Right lobe of liver (tissue), 6 donors: ENCODE data around the gene HMGCS2. TPM values are rescaled to one million over a fixed set of nuclear protein-coding genes. Genes with fewer than 3 reads are reported as not detected.
A peak's percentile ranks its signal among the peaks of the same experiment; 100 is the strongest.

ENCODE experiments used
- ATAC-seq, 4 donors: fragments of 200-7000 bp; cut with Tn5 transposase; one replicate each; pipeline ENCODE4 v1.9.1; 2020; ENCODE audit warnings: mild to moderate bottlenecking in 4 of 4, moderate library complexity in 4 of 4
- DNase-seq, 3 donors: peaks; one replicate each; pipeline ENCODE4 v3.0.0-alpha.2; 2020
- H3K27ac ChIP-seq, 3 donors: fragments of 200-600 bp; one replicate each; pipeline ENCODE4 v1.8.0; 2022
- H3K27me3 ChIP-seq, 2 donors: fragments of 200-600 bp; one replicate each; pipeline ENCODE4 v1.8.0; 2022
- H3K36me3 ChIP-seq, 4 donors: fragments of 200-600 bp; sonication (generic) in 1 of 4; one replicate each; pipeline versions ENCODE4 v1.5.1 to v1.8.0; 2017 to 2022; ENCODE audit warnings: control low read depth in 1 of 4
- H3K4me1 ChIP-seq, 4 donors: fragments of 200-600 bp; sonication (generic) in 1 of 4; one replicate each; pipeline versions ENCODE4 v1.5.1 to v1.8.0; 2017 to 2022; ENCODE audit warnings: control low read depth in 1 of 4
- H3K4me3 ChIP-seq, 3 donors: fragments of 200-600 bp; one replicate each; pipeline ENCODE4 v1.8.0; 2022
- H3K9me3 ChIP-seq, 4 donors: fragments of 200-600 bp; sonication (generic) in 1 of 4; one replicate each; pipeline versions ENCODE4 v1.5.1 to v1.8.0; 2017 to 2022; ENCODE audit warnings: control low read depth in 1 of 4
- POLR2A ChIP-seq: fragments of 450-650 bp; IDR thresholded peaks from one replicate; pipeline ENCODE4 v1.6.1; 2017; ENCODE audit warnings: antibody characterized with exemption, mild to moderate bottlenecking
- WGBS: methylation state at CpG from one replicate; pipeline ENCODE4 v1.1.6; 2018; ENCODE audit warnings: low coverage, low lambda C conversion rate; ENCODE audit not compliant: insufficient coverage; ENCODE audit errors: missing lambda C conversion rate; 5-methylcytosine and 5-hydroxymethylcytosine counted together
- intact Hi-C, 2 donors: fragments of 100-400 bp; cut with DNase I; formaldehyde crosslinking; loops; one replicate each; pipeline versions ENCODE4 v1.11.2 to v1.14.1; 2022
- total RNA-seq, 6 experiments: library from RNA; depleted of rRNA in 2 of 6; stranded (reverse); fragments of >200 nt in 2 of 6; fragmentation: NEBNext Ultra II Directional in 3 of 6; extraction: Animal tissue kit (Norgen Biotek cat#: 25700) in 3 of 6; gene quantifications; one replicate each; pipeline versions ENCODE4 v1.1.0 to v1.2.4, GENCODE V29; 2016 to 2023
- TF ChIP-seq, protein P1 (sequence below), 4 donors: fragments of 200-600 bp in 3 of 4; fragments of 450-650 bp in 1 of 4; IDR thresholded peaks; one replicate each; pipeline versions ENCODE4 v1.5.1 to v1.8.0; 2016 to 2022; ENCODE audit warnings: antibody characterized with exemption in 4 of 4, mild to moderate bottlenecking in 2 of 4
- donor health status: DM: no; HTN: yes; CAD: no.
- donor health status: DM: no; HTN: no; CAD: no.
- donor health status: DM: no; HTN: no; CAD: no.
- donor health status: DM: no; HTN: yes; CAD: no.
- donor health status: DM: no; HTN: yes; CAD: no.

HMGCS2 gene
- total RNA-seq, 6 experiments from 2014 or later, result 390 to 938 (median 855) TPM

DNA sequence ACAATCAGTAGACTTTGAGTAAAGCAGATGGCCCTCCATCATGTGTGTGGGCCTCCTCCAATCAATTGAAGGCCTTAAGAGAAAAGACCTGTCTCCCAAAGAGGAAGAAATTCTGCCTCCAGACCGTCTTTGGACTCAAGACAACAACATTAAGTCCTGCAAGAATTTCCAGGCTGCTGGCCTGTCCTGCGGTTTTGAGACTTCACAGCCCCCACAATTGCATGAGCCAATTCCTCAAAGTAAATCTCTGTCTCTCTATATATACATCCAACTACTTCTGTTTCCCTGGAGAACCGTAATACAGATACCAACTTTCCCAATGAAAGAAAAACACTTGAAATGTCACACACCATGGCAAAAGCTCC, 26.2 kb upstream of the HMGCS2 start:
- H3K27ac ChIP-seq, result no peak overlapping the region
- no peak for DNase-seq
- ATAC-seq, result no peak
- TF ChIP-seq, protein P1, sequence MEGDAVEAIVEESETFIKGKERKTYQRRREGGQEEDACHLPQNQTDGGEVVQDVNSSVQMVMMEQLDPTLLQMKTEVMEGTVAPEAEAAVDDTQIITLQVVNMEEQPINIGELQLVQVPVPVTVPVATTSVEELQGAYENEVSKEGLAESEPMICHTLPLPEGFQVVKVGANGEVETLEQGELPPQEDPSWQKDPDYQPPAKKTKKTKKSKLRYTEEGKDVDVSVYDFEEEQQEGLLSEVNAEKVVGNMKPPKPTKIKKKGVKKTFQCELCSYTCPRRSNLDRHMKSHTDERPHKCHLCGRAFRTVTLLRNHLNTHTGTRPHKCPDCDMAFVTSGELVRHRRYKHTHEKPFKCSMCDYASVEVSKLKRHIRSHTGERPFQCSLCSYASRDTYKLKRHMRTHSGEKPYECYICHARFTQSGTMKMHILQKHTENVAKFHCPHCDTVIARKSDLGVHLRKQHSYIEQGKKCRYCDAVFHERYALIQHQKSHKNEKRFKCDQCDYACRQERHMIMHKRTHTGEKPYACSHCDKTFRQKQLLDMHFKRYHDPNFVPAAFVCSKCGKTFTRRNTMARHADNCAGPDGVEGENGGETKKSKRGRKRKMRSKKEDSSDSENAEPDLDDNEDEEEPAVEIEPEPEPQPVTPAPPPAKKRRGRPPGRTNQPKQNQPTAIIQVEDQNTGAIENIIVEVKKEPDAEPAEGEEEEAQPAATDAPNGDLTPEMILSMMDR (IDR thresholded peaks at IDR 0.05), result no peak
- no peak for TF ChIP-seq POLR2A
- H3K9me3 ChIP-seq, result no peaks in the 10 kb centered on the region
- intact Hi-C loops, result no loop called here
- H3K27me3 ChIP-seq, result no peaks in the 10 kb centered on the region
- no peaks in the 10 kb centered on the region for H3K36me3 ChIP-seq
- H3K4me3 ChIP-seq, result no peak overlapping the region
- H3K4me1 ChIP-seq, result peaks cover 0 to 20% (median 10%) of the 10 kb centered on the region in 4 donors
- 78% methylated on average over 1 of the region's 3 CpGs for whole genome bisulfite sequencing

GRCh38 chr1:119794230-119794875, 25.6 kb upstream of the HMGCS2 start:
- intact Hi-C loops, result no loop called here
- DNase-seq, result no peak
- Histone ChIP-seq H3K4me3 (no peak overlapping the region), H3K27me3 (no peaks in the 10 kb centered on the region), H3K9me3 (no peaks in the 10 kb centered on the region), H3K4me1 (peaks cover 0 to 25% (median 10%) of the 10 kb centered on the region in 4 donors), H3K36me3 (no peaks in the 10 kb centered on the region), H3K27ac (no peak overlapping the region)
- TF ChIP-seq, protein P1 (IDR thresholded peaks at IDR 0.05), result no peak
- no peak for TF ChIP-seq POLR2A
- ATAC-seq, result peak in 1 of 4 donors; percentile 46
- 68% methylated on average over 8 of the region's 8 CpGs for WGBS

DNA sequence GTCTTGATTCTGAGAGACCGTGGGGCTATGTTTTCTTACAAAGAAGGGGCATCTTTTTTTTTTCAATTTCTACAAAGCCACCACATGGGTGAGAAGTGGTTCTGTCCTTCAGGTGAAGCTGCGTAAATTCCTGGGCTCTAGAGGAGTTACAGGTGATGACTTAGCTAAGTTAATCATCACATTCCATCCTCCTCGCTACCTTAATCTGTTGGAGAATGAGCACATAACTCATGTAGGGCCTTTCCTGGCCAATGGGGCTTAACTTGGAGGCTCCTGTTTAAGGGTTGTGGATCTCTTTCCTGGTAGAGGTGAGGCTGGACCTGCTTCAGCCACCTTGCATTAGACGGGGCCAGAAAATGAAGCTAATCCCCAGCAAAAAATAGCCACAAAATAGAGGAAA, 22.7 kb upstream of the HMGCS2 start:
- Histone ChIP-seq H3K9me3 (no peaks in the 10 kb centered on the region), H3K27ac (peak overlapping the region; percentile 56 to 94 (median 93)), H3K4me3 (no peak overlapping the region), H3K27me3 (no peaks in the 10 kb centered on the region), H3K36me3 (no peaks in the 10 kb centered on the region), H3K4me1 (peaks cover 0 to 36% (median 10%) of the 10 kb centered on the region in 4 donors)
- ATAC-seq, result peak in 2 of 4 donors; percentile 37 to 48
- 80% methylated on average over 3 of the region's 4 CpGs for WGBS
- no peak for DNase-seq
- TF ChIP-seq POLR2A, result no peak
- TF ChIP-seq, protein P1 (IDR thresholded peaks at IDR 0.05), result no peak
- intact Hi-C loops, result no loop called here

DNA sequence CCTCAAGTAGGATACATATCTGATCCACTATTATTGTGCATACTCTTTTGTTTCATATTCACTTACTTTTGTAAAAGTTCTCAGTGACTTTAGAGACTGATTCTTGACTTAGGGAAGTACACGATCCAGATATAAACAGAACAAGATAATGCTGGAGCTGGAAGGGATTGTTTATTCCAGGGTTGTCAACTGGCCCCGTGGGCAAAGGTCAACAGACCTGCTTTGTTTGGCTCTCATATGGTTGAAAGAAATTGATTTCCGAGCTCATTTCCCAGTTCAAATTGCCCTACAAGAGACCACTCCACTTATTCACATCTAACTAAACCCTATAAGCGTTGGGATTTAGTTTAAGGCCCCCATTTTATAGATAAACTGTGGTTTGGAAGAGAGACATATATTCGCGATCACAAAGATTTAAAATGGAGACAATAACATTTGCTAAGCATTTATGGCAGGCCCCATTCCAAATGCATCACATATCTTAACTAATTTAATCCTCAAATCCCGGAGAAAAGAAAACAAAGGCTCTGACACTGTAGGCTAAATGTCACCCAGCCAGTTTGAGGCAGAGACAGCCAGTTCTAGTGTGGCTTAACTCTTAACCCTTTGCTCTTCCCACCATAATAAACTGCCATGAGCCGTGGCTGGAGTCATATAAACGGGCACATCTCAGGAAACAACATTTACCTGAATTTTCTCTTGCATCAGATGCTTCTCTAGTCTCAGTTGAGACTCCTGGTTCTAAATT, 21.9 kb upstream of the HMGCS2 start:
- no peaks in the 10 kb centered on the region for H3K9me3 ChIP-seq
- H3K27ac ChIP-seq, result peak overlapping the region; percentile 56 to 94 (median 93)
- peak; percentile 60 to 83 (median 76) for DNase-seq
- peaks cover 0 to 40% (median 12%) of the 10 kb centered on the region in 4 donors for H3K4me1 ChIP-seq
- no peak for TF ChIP-seq POLR2A
- TF ChIP-seq, protein P1 (IDR thresholded peaks at IDR 0.05), result no peak
- intact Hi-C loops, result no loop called here
- ATAC-seq, result peak; percentile 84 to 93 (median 90)
- no peaks in the 10 kb centered on the region for H3K36me3 ChIP-seq
- H3K4me3 ChIP-seq, result no peak overlapping the region
- WGBS, result 22% methylated on average over 9 of the region's 9 CpGs
- H3K27me3 ChIP-seq, result no peaks in the 10 kb centered on the region
